Stimulated activated CD8-positive, alpha-beta memory T cell treated with anti-CD3 and anti-CD28 coated beads, Interleukin-12 subunit alpha, Interleukin-12 subunit beta, amount 100 ng/mL, for 1 hour (primary cell): Measurements from ENCODE around the gene RBM3.
"Not testable (repeated sequence)": the region's sequence is repeated elsewhere in the genome, so short reads cannot be mapped to it uniquely, and the experiment has no call there.

ENCODE experiments used
- DNase-seq: peaks from one replicate; pipeline ENCODE4 v3.0.0-alpha.2; 2020; ENCODE audit warnings: low read depth

The RBM3 gene

DNA sequence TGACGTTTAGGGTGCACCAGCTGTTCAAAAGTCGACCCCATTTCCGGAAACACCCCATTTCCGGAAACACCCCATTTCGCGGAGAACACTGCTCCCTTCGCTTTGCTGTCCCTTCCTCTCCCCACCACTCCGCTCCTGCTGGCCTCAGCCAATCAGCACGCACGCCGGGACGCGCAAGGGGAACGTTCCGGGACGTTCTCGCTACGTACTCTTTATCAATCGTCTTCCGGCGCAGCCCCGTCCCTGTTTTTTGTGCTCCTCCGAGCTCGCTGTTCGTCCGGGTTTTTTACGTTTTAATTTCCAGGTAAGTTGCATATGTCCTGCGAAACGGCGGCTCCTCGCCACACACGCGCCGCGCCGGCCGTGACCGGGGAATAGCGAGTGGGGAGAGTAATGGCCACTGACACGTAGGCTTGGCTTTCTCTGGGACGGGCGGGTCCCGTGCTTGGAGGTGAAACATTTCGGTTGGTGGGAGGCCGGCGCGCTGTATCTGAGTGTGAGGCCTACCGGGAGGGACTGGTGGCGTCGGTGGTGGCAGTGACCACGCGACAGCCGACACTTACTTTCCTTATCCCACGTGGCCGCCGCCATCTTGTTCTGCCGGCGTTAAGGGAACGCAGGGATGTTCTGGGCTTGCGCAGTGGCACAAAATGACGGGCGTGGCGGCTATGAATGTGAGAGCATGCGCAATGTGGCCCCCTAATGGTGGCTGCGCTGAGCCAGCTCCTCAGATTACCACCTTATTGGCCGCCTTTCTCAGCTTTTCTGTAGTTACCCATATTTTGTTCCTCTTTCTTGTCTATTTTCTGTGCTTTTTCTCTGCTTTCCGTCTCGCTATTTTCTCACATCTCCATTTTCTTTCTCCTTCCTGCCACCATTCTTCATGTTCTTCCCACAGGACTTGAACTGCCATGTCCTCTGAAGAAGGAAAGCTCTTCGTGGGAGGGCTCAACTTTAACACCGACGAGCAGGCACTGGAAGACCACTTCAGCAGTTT is at the start of gene RBM3:
TSS of gene RBM3 (plus strand) at position 215 of the 997 bp plus-strand sequence. CDS start at position 912, 697 bp downstream.
- DNase-seq = peak; percentile 82

DNA sequence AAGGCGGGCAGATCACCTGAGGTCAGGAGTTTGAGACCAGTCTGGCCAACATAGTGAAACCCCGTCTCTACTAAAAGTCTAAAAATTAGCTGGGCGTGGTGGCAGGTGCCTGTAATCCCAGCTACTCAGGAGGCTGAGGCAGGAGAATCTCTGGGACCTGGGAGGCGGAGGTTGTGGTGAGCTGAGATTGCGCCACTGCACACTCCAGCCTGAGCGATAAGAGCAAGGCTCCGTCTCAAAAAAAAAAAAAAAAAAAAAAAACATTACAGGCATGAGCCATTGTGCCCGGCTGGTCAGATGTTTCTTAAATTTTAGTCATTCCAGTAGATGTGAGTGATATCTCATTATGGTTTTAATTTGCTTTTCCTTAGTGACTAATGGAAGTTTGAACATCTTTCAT is 48.4 kb upstream of the RBM3 start:
- DNase-seq = not testable (repeated sequence)

DNA sequence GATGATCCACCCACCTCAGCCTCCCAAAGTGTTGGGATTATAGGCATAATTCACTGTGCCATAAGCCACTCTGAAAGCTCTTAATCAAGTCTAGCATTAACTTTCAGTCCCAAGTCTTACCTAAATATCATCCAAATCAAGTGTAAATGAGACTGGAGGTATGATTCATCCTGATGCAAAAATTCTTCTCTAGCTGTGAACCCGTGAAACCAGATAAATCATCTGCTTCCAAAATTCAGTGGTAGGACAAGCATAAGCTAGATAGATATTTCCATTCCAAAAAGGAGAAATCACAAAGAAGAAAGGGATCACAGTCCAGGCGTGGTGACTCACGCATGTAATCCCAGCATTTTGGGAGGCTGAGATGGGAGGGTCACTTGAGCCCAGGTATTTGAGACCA is 43.5 kb upstream of the RBM3 start:
- DNase-seq = no peak

DNA sequence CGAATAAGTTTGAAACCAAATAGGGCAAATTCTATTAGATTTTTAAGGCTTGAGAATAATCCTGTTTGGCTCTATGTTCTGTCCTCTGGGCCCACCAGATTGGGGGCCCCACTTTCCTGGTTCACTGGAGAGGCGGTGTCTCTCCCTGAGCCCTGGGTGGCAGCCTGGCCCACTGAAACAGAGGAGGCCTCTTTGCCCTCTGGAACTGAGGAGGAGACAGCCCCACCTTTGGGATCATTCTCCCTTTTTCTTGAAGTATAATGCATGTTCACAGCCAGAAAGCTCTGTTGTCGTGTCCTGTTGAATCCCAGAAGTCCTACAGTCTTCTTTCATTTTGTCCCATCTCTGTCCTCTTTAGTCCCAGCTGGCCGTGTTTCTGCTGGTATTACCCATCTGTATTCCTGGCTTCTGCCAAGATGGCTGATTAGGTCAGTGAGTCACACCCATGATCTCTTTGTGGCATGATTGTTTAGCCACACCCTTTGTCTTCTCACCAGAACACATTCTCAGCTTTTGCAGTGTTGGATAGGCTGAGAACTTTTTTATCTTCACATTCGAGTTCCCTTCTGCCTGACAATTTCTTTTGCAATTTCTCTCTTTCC is 42.8 kb upstream of the RBM3 start:
- no peak for DNase-seq

DNA sequence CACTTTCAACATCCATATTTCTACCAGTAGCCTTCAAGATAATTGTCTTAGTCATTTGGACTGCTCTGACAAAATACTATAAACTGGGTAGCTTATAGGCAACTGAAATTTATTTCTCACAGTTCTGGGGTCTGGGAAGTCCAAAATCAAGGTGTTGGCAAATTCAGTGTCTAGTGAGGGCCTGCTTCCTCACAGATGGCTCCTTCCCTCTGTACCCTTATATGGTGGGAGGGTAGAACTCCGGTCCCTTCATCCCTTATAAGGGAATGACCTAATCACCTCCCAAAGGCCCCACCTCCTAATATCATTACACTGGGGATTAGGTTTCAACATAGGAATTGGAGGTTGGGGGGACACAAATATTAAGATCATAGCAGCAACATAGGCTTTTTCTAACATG is 42.1 kb upstream of the RBM3 start:
- DNase-seq = no peak

DNA sequence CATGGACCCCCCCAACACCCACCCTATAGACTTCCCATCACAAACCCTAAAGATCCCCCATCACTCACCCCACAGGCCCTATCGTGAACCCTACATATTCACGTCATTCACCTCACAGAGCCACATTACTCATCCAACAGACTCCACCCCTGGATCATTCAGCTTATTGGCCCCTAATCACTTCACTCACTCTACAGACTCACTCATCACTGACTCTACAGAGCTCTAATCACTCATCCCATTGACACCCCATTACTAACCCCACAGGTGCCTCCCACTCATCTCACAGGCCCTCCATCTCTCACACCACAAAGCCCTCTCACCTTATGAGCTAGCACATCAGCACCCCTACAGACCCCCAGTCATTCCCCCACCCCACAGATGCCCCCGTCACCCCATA is 41.1 kb upstream of the RBM3 start:
- no peak for DNase-seq

DNA sequence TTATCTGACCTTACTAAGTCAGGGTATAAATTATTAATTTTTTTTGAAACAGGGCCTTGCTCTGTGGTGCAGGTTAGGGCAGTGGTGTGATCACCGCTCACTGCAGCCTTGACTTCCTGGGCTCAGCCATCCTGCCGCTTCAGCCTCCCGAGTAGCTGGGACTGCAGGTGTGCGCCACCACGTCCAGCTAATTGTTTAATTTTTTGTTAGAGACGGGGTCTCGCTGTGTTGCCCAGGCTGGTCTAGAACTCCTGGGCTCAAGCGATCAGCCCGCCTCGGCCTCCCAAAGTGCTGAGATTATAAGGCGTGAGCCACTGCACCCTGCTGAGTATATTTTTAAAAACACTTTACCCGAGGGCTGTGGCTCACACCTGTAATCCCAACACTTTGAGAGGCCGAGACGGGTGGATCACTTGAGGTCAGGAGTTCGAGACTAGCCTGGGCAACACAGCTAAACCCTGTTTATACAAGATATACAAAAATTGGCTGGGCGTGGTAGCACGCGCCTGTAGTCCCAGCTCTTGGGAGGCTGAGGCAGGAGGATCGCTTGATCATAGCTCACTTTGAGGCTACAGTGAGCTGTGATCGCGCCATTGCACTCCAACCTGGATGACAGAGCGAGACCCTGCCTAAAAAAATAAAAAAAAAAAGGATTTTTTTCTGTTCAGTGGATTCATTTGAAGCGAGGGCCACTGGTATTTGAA is 35.5 kb upstream of the RBM3 start:
- DNase-seq = no peak

DNA sequence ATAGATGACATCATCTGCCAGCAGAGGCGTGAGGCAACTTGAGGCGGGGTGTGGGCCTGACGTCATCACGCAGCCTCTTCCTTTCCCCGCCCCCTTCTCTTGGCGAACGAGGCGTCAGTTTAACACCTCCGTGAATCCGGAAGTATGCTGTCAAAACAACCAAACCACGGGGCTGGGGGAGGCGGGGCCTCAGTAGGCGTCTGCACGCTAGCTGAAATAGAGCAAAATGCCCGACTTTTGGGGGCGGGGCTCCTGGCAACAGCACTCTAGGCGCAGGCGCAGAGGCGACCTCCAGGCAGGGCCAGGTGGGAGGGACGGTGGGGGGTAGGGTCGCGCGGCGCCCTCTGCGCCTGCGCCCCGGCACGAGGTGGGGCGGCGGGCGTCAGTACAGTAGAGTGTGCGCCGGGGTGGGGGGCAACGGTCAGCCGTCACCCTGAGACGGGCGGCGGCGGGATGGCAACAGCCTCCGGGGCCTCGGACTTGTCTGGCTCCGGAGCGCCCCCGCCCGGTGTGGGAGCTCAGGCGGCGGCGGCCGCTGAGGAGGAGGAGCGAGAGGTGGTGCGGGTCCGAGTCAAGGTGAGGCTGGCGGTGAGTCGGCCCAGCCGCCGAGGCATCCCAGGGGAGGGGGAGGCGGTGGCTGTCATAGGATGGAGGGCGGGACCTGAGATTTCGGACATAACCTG is 34.8 kb upstream of the RBM3 start, which contains the start of gene TBC1D25:
TSS of gene TBC1D25 (plus strand) at position 370 of the 683 bp plus-strand sequence. CDS start at position 454, 84 bp downstream.
- DNase-seq = peak; percentile 91

DNA sequence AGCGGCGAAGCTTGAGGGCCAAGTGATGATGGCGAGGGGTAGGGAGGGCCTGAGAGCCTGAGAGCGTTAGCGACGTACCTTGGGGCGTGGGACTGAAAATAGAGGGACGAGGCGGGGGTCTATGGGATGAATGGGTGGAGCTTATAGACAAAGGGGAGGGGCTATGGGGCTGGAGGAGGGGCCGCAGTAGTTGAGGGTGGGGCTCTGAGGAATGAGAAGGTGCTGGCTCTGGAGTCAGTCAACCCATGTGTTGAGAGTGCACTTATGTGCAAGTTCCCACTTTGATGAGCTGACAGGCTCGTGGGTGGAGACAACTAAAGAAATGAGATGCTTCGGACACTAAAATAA is 34.3 kb upstream of the RBM3 start:
- peak; percentile 31 for DNase-seq

DNA sequence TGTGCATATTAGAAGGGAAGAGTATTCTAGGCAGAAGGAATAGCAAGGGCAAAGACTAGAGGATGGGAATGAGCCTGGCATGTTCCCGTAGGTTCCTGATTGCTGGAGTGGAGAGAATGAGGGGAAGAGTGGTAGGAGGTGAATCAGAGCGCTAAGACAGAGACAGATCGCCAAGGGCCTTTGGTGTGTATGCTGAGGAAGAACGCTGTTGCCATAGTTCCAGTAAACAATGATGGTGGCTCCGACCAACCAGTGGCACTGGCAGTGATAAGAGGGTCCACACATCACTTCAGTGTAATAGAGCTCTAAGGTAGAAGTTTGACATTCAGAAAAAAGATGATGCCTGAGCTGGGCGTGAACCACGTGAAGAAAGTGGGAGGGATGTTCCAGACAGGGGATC is 33.8 kb upstream of the RBM3 start:
- DNase-seq = no peak

DNA sequence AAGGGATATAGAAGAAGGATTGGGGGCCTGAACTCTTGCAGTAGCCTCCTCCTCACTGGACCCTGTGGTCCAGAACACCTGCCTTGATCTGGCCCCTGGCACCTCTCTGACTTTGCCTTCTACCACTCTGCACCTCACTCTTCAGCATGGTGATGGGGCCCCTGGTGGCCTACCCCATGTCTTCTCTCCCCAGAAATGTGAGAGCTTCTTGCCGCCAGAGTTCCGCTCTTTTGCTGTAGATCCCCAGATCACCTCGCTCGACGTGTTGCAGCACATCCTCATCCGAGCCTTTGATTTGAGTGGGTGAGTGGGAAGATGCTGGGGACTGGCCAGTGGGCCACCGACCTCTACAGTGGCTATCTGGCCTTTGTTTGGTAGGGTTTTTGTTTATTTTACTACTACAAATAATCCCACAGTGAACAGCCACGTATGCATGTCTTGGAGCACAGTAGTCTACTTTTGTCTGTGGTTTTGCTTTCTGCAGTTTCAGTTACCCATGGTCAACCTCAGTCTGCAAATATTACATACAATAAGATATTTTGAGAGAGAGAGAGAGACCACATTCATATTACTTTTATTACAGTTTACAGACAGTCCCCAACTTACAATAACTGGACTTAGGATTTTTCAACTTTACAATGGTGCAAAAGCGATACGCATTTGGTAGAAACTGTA is 33.0 kb upstream of the RBM3 start:
- no peak for DNase-seq

DNA sequence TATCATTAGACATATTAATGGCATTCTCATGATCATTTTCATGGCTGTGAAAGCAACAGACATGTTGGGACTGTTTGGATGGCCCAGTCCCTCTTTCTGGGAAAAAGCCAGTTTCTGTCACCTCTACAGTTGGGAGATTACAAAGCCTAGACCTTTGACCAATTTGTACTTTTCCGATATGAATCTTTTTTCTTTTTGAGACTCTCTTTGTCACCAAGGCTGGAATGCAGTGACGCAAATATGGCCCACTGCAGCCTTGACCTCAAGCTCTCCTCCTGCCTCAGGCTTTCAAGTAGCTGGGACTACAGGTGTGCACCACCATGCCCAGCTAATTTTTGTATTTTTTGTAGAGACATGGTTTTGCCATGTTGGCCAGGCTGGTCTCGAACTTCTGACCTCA is 25.4 kb upstream of the RBM3 start:
- DNase-seq = no peak

DNA sequence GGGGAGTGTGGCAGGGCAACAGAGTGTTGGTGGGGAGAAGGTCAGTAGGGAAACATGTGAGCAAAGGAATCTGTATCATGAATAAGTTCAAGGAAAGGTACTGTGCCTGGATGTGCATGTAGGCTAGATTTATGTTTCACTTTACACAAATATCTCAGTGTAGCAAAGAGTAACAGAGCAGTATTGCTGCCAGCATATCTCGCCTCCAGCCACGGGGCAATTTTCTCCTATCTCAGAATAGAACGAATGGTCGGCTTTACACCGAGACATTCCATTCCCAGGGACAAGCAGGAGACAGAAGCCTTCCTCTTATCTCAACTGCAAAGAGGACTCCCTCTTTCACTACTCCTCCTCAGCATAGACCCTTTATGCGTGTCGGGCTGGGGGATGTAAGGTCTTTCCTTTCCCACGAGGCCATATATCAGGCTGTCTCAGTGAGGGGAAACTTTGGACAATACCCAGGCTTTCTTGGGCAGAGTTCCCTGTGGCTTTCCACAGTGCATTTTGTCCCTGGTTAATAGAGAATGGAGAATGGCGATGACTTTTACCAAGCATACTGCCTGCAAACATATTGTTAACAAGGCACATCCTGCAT is 18.5 kb upstream of the RBM3 start:
- DNase-seq = not testable (repeated sequence)

DNA sequence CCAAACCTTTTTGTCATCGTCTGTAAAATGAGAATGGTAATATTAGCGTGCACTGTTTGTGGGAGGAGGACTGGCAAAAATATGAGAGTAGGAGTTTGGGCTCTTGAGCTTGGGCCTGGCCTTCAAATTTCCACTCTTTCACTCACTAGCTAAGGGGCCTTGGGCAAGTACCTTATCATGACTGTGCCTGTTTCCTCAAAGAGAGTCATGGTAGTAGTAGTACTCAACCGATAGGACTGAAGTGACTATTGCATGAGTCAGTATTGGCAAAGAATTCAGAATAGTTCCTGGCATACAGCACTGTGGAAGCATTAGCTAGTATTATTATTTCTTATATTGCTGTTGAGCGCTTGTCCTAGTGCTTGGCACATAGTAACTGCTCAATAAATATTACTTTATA is 16.0 kb upstream of the RBM3 start:
- DNase-seq = no peak

DNA sequence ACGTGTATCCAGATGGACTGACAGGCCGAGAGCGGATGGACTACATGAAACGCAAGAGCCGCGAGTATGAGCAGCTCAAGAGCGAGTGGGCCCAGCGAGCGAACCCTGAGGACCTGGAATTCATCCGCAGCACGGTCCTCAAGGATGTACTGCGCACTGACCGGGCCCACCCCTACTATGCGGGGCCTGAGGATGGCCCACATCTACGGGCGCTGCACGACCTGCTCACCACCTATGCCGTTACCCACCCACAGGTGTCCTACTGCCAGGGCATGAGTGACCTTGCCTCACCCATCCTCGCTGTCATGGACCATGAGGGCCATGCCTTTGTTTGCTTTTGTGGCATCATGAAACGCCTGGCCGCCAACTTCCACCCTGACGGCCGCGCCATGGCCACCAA is 14.6 kb upstream of the RBM3 start:
- no peak for DNase-seq

DNA sequence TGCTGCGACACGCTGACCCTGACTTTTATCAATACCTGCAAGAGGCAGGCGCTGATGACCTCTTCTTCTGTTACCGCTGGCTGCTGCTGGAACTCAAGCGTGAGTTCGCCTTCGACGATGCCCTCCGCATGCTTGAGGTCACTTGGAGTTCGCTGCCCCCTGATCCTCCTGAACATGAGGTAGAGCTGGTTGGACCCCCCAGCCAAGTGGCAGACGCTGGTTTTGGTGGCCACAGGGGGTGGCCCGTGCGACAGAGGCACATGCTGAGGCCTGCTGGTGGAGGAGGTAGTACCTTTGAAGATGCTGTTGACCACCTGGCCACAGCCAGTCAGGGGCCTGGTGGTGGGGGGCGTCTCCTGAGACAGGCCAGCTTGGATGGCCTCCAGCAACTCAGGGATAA is 14.2 kb upstream of the RBM3 start:
- DNase-seq = no peak

DNA sequence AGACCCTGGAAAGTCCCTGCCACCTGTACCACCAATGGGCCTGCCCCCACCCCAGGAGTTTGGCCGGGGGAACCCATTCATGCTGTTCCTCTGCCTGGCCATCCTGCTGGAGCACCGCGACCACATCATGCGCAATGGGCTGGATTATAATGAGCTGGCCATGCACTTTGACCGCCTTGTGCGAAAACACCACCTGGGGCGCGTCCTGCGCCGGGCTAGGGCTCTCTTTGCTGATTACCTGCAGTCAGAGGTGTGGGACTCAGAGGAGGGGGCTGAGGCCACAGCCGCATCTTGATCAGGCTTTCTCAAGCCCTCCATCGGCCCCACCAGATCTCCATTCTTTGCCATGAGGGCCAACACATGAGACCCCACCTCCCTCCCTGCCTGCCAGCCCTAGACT is 13.6 kb upstream of the RBM3 start:
- DNase-seq = no peak

DNA sequence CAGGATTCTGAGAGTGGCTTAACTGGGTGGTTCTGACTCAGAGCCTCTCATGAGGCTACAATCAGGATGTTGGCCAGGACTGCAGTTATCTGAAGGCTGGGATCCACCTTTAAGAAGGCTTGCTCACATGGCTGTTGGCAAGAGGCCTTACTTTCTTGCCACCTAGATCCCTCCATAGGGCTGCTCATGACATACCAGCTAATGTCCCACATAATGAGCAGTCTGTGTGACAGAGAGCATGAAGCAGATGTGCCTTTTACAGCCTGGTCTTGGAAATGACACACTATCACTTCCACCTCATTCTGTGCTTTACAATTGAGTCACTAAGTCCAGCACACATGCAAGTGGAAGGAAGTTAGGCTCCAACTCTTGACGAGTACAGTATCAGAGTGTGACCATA is 4.3 kb upstream of the RBM3 start:
- DNase-seq = no peak

DNA sequence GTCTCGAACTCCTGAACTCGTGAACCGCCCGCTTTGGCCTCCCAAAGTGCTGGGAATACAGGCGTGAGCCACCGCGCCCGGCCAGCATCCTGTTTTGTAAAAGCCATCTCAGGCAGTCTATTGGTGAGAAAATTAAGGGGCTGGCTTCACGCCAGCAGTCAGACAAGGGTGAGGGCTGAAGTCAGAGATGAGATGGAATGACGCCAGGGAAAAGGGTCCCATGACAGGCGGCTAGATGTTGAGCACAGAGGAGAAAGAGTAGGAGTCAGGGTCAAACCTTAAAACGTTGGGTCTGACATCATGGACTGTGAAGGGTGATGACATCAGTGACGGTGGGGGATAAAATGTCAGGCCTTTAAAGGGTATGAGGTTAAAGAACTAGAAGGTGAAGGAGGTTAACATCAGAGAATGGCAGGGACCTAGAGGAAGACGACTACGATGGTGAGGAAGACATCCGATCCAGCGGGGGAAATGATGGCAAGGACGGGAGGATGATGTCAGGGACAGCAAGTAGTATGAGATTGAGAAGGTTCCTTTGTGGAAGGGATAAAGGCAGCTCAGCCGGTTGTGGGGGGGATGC is 504 bp upstream of the RBM3 start:
- no peak for DNase-seq

DNA sequence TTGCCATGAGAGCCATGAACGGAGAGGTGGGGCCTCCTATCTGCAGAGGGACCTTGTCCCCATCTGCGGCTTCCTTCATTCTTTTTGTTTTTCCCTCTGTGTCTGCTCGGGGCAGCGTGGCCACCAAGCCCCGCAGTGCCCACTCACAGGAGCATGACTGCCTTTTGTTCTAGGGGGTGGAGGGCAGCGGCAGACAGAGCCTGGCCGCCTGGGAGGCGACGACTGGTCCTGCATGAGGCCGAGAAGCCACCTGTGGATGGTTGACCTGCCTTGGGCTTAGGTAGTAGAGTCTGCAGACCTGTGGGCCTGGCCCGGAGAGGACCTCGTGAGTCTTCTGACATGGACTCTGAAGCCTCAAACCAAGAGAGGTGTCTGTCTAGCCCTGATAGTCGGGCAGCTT is 1.4 kb downstream of the RBM3 start:
- DNase-seq = no peak

DNA sequence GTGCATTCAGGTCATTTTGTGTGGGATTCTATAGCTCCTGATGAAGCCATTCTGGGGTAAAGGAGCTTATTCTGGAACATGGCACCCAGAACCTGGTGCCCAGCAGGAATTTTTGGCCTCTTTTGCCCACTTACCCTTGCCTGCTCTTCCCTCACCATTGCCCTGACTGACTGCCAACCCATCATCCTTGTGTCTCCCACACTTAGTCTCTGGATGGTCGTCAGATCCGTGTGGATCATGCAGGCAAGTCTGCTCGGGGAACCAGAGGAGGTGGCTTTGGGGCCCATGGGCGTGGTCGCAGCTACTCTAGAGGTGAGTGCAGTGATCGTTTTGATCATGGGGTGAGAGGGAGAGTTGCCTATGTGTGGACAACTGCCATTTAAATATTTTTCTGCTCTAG is 1.8 kb downstream of the RBM3 start:
- DNase-seq = no peak
